ENCODE data around the gene LYST. TPM values are rescaled to one million over a fixed set of nuclear protein-coding genes. Genes with fewer than 3 reads are reported as not detected.

LYST gene
- total and polyA plus RNA-seq, 2 of the 8 experiments (the other 6 are each of a cell fraction or from before 2014, with no cell fraction given), result 0.29 to 0.58 TPM

DNA sequence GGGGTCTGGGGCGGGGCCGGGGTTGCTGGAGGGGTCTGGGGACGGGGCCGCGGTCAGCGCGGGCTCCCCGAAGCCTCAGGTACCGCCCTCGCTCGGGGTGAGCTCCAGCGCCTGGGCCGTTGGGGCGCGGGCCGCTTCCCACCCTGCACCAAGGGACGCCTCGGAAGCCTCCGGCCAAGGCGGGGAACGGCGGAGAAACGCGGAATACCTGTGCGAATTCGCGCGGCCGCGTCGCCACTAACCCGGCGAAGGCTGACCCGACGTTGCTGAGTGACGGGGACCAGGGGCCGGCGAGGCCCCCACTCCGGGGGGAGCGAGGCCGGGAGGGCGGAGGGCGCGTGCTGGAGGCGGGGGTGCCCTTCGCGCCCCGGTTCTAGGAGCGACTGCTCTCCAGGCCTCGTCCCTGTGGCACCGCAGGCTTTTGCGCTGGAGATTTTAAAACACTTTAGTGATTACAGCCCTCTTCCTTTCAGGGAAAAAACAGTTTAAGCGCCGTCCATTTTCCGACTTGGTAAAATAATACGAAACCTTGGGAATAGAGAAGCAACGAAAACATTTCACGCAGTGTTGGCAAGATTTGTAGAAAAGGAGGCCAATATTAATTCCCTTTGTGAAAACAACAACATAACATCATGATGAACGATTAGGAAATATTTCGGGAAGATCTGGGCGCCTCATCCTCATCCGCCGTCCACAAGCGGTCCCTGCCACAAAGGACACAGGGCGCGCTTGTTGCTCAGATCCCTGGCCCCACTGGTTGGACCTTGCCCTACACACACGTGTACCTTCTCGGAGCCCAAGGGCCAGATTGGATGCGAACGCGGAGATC lies 216.2 kb downstream of the LYST start (continued):
- TF ChIP-seq, protein P1, sequence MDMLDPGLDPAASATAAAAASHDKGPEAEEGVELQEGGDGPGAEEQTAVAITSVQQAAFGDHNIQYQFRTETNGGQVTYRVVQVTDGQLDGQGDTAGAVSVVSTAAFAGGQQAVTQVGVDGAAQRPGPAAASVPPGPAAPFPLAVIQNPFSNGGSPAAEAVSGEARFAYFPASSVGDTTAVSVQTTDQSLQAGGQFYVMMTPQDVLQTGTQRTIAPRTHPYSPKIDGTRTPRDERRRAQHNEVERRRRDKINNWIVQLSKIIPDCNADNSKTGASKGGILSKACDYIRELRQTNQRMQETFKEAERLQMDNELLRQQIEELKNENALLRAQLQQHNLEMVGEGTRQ (IDR thresholded peaks at IDR 0.05; ENCODE audit: low read length), result no peak
- no peak for TF ChIP-seq SP4 (IDR thresholded peaks at IDR 0.05; ENCODE audit: low read length)
- peak; percentile 52 for TF ChIP-seq CREB1 (IDR thresholded peaks at IDR 0.05)
- no peak for TF ChIP-seq POU5F1 (IDR thresholded peaks at IDR 0.05; ENCODE audit: low read depth, low read length)
- TF ChIP-seq CBX8 (IDR thresholded peaks at IDR 0.05; ENCODE audit: borderline replicate concordance, low read depth, low read length), result no peak
- no peak for TF ChIP-seq CEBPB (IDR thresholded peaks at IDR 0.05; ENCODE audit: low read depth, low read length)
- TF ChIP-seq, protein P2, sequence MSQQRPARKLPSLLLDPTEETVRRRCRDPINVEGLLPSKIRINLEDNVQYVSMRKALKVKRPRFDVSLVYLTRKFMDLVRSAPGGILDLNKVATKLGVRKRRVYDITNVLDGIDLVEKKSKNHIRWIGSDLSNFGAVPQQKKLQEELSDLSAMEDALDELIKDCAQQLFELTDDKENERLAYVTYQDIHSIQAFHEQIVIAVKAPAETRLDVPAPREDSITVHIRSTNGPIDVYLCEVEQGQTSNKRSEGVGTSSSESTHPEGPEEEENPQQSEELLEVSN (IDR thresholded peaks at IDR 0.05), result no peak; the same call in 1 of the 2 replicates
- peak; percentile 60 for TF ChIP-seq BACH1 (IDR thresholded peaks at IDR 0.05; ENCODE audit: low read length)
- TF ChIP-seq KDM1A (IDR thresholded peaks at IDR 0.05; ENCODE audit: borderline replicate concordance, low read length), result no peak
- TF ChIP-seq ASH2L (IDR thresholded peaks at IDR 0.05; ENCODE audit: low read length), result peak; percentile 58
- TF ChIP-seq HDAC6 (IDR thresholded peaks at IDR 0.05; ENCODE audit: low read depth, low read length), result no peak
- peak; percentile 59 for TF ChIP-seq TAF1 (IDR thresholded peaks at IDR 0.05; ENCODE audit: low read depth, low read length)
- peak in 1 of 2 experiments; percentile 71; a peak in 2 of 4 replicates for TF ChIP-seq SIN3A (conservative IDR thresholded peaks at IDR 0.05 in 1 of 2, IDR thresholded peaks at IDR 0.05 in 1 of 2; ENCODE audit: low read depth in 1 of 2, low read length in 2 of 2)
- TF ChIP-seq TBP (IDR thresholded peaks at IDR 0.05; ENCODE audit: low read depth, low read length), result peak; percentile 61; the same call in 1 of the 2 replicates
- TF ChIP-seq, protein P3, sequence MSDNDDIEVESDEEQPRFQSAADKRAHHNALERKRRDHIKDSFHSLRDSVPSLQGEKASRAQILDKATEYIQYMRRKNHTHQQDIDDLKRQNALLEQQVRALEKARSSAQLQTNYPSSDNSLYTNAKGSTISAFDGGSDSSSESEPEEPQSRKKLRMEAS (IDR thresholded peaks at IDR 0.05), result peak; percentile 89
- 0 out of 4 replicates have a peak, but pooled peaks of 1 of the 2 experiments have one; percentile 26 for TF ChIP-seq HDAC2 (IDR thresholded peaks at IDR 0.05; ENCODE audit: borderline replicate concordance in 1 of 2, low read depth in 2 of 2, low read length in 2 of 2)
- TF ChIP-seq EZH2 (IDR thresholded peaks at IDR 0.05; ENCODE audit: low read depth, low read length, severe bottlenecking), result peak; percentile 22
- TF ChIP-seq SUZ12 (IDR thresholded peaks at IDR 0.05; ENCODE audit: low read length), result no peak
- no peak for TF ChIP-seq NRF1 (IDR thresholded peaks at IDR 0.05; ENCODE audit: low read depth, low read length)
- peak; percentile 53; the same call in 1 of the 2 replicates for TF ChIP-seq PHF8 (conservative IDR thresholded peaks at IDR 0.05; ENCODE audit: low read depth, low read length)
- TF ChIP-seq SIX5 (IDR thresholded peaks at IDR 0.05; ENCODE audit: low read depth, low read length), result no peak
- 0 out of 2 replicates have a peak, but pooled peaks have one; percentile 47 for TF ChIP-seq RBBP5 (IDR thresholded peaks at IDR 0.05; ENCODE audit: borderline replicate concordance, low read depth, low read length)

All from H1 (cell line).